ENCODE results near the gene SLC22A14.

DNA sequence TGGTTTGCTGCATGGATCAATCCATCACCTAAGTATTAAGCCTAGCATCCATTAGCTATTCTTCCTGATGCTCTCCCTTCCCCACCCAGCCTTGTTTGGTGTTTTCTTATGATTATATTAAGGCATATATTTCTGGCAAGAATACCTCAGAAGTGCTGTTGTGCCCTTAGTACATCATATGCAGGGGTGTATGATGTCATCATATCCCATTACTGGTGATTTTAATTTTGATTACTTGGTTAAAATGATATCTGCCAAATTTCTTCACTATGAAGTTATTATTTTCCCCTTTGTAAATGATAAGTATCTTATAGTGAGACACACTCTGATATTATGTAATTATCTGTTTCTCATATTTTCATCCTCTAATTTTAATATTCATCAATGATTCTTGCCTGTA is 15.4 kb downstream of the SLC22A14 start:
- TF ChIP-seq, protein P1, sequence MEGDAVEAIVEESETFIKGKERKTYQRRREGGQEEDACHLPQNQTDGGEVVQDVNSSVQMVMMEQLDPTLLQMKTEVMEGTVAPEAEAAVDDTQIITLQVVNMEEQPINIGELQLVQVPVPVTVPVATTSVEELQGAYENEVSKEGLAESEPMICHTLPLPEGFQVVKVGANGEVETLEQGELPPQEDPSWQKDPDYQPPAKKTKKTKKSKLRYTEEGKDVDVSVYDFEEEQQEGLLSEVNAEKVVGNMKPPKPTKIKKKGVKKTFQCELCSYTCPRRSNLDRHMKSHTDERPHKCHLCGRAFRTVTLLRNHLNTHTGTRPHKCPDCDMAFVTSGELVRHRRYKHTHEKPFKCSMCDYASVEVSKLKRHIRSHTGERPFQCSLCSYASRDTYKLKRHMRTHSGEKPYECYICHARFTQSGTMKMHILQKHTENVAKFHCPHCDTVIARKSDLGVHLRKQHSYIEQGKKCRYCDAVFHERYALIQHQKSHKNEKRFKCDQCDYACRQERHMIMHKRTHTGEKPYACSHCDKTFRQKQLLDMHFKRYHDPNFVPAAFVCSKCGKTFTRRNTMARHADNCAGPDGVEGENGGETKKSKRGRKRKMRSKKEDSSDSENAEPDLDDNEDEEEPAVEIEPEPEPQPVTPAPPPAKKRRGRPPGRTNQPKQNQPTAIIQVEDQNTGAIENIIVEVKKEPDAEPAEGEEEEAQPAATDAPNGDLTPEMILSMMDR (IDR thresholded peaks at IDR 0.05 in 4 of 5, conservative IDR thresholded peaks at IDR 0.05 in 1 of 5): no peak
- TF ChIP-seq POLR2A (IDR thresholded peaks at IDR 0.05): no peak

Data from gastrocnemius medialis (tissue), 4 donors.